Measurements from ENCODE around the gene IGF1R. TPM values are rescaled to one million over a fixed set of nuclear protein-coding genes. Genes with fewer than 3 reads are reported as not detected.

IGF1R gene
- total RNA-seq, 5 donors from 2014 or later (not counting 1 experiment from before 2014, with no cell fraction given), result 40.3 to 97.2 (median 79.4) TPM

GRCh38 chr15:98923171-98923570 is 274.8 kb downstream of the IGF1R start:
- Histone ChIP-seq H3K36me3 (ENCODE audit: control insufficient read depth in 2 of 2, extremely low read depth in 1 of 2, insufficient read depth in 1 of 2, low read length in 1 of 2) (peaks cover 24 to 28% of the 10 kb centered on the region in 2 donors), H3K27ac (ENCODE audit: low read length) (no peak overlapping the region), H3K4me1 (ENCODE audit: control insufficient read depth in 1 of 2, extremely low read depth in 1 of 2, insufficient read depth in 2 of 2, low read length in 2 of 2) (peaks cover 0 to 5% of the 10 kb centered on the region in 2 experiments), H3K9me3 (no peaks in the 10 kb centered on the region), H3K27me3 (replicated peaks in 1 of 2; ENCODE audit: control insufficient read depth in 2 of 2, extremely low read depth in 1 of 2, insufficient read depth in 2 of 2, low read length in 1 of 2) (no peaks in the 10 kb centered on the region), H3K4me3 (ENCODE audit: control insufficient read depth in 1 of 2, extremely low read depth in 1 of 2, low read length in 1 of 2) (no peak overlapping the region)
- 87% methylated on average over 12 of the region's 12 CpGs for WGBS (ENCODE audit: insufficient coverage)
- ChIA-PET CTCF (no interaction called here), POLR2A (no interaction called here)
- Mint-ChIP-seq H3K27ac (no peak overlapping the region), H3K4me3 (no peak overlapping the region), H3K36me3 (peaks cover 16% of the 10 kb centered on the region), H3K27me3 (no peaks in the 10 kb centered on the region), H3K9me3 (no peaks in the 10 kb centered on the region), H3K4me1 (peaks cover 12 to 22% (median 13%) of the 10 kb centered on the region in 3 donors)
- DNase-seq, result no peak
- no peak for ATAC-seq (replicated peaks in 1 of 4)

- peaks cover 24 to 28% of the 10 kb centered on the region in 2 donors for H3K36me3 ChIP-seq (ENCODE audit: control insufficient read depth in 2 of 2, extremely low read depth in 1 of 2, insufficient read depth in 1 of 2, low read length in 1 of 2)
- H3K36me3 Mint-ChIP-seq, result peaks cover 18% of the 10 kb centered on the region
Measured at GRCh38 chr15:98923579-98923978, 275.2 kb downstream of the IGF1R start.

GRCh38 chr15:98924401-98925049 is 276.2 kb downstream of the IGF1R start:
- 88% methylated on average over 8 of the region's 11 CpGs for WGBS (ENCODE audit: insufficient coverage)
- POLR2A ChIA-PET, result no interaction called here
- H3K4me1 Mint-ChIP-seq, result peaks cover 6 to 17% (median 9%) of the 10 kb centered on the region in 3 donors

More at GRCh38 chr15:98923579-98923978, 275.2 kb downstream of the IGF1R start:
- H3K27ac Mint-ChIP-seq, result no peak overlapping the region
- peaks cover 12 to 22% (median 13%) of the 10 kb centered on the region in 3 donors for H3K4me1 Mint-ChIP-seq
- ChIA-PET POLR2A (no interaction called here), CTCF (no interaction called here)
- H3K27me3 Mint-ChIP-seq, result no peaks in the 10 kb centered on the region
- no peak for DNase-seq
- peaks cover 0 to 5% of the 10 kb centered on the region in 2 experiments for H3K4me1 ChIP-seq (ENCODE audit: control insufficient read depth in 1 of 2, extremely low read depth in 1 of 2, insufficient read depth in 2 of 2, low read length in 2 of 2)
- ATAC-seq (replicated peaks in 1 of 4), result no peak
- WGBS (ENCODE audit: insufficient coverage), result 95% methylated on average over 4 of the region's 10 CpGs
- no peaks in the 10 kb centered on the region for H3K9me3 Mint-ChIP-seq
- H3K4me3 ChIP-seq (ENCODE audit: control insufficient read depth in 1 of 2, extremely low read depth in 1 of 2, low read length in 1 of 2), result no peak overlapping the region
- no peak overlapping the region for H3K4me3 Mint-ChIP-seq
- H3K27me3 ChIP-seq (replicated peaks in 1 of 2; ENCODE audit: control insufficient read depth in 2 of 2, extremely low read depth in 1 of 2, insufficient read depth in 2 of 2, low read length in 1 of 2), result no peaks in the 10 kb centered on the region
- H3K27ac ChIP-seq (ENCODE audit: low read length), result no peak overlapping the region
- H3K9me3 ChIP-seq, result no peaks in the 10 kb centered on the region

DNA sequence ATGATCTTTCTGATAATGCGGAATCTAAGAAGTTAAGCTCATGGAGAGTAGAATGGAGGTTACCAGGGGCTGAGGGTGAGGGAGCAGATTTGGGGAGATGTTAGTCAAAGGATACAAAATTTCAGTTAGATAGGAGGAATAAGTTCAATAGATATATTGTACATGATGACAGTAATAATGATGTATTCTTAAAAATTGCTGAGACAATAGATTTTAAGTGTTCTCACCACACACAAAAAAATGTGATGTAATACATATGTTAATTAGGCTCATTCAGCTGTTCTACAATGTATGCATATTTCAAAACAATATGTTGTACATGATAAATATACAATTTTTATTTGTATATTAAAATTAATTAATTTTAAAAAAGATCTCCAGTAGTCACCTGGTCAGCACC is 277.9 kb downstream of the IGF1R start:
- WGBS (ENCODE audit: insufficient coverage), result 100% methylated on average over 1 of the region's 1 CpG
- H3K4me1 Mint-ChIP-seq, result no peaks in the 10 kb centered on the region
- no peak overlapping the region for H3K27ac ChIP-seq (ENCODE audit: low read length)
- H3K27me3 Mint-ChIP-seq, result no peaks in the 10 kb centered on the region
- H3K4me3 ChIP-seq (ENCODE audit: control insufficient read depth in 1 of 2, extremely low read depth in 1 of 2, low read length in 1 of 2), result no peak overlapping the region
- H3K36me3 ChIP-seq (ENCODE audit: control insufficient read depth in 2 of 2, extremely low read depth in 1 of 2, insufficient read depth in 1 of 2, low read length in 1 of 2), result peaks cover 22 to 23% of the 10 kb centered on the region in 2 donors
- H3K9me3 Mint-ChIP-seq, result no peaks in the 10 kb centered on the region
- DNase-seq (no peak), ATAC-seq (replicated peaks in 1 of 4) (no peak)
- ChIA-PET POLR2A (no interaction called here), CTCF (interaction anchor here in 1 of 2 donors (0.5 kb wide), 1 partner anchor 271 kb away, joined by 3 read pairs; no protein-coding TSS in a partner anchor)
- H3K4me1 ChIP-seq (ENCODE audit: control insufficient read depth in 1 of 2, extremely low read depth in 1 of 2, insufficient read depth in 2 of 2, low read length in 2 of 2), result no peaks in the 10 kb centered on the region
- H3K9me3 ChIP-seq, result no peaks in the 10 kb centered on the region
- no peak overlapping the region for H3K4me3 Mint-ChIP-seq
- H3K27me3 ChIP-seq (replicated peaks in 1 of 2; ENCODE audit: control insufficient read depth in 2 of 2, extremely low read depth in 1 of 2, insufficient read depth in 2 of 2, low read length in 1 of 2), result no peaks in the 10 kb centered on the region
- H3K36me3 Mint-ChIP-seq, result peaks cover 30% of the 10 kb centered on the region
- no peak overlapping the region for H3K27ac Mint-ChIP-seq

More at GRCh38 chr15:98924401-98925049, 276.2 kb downstream of the IGF1R start:
- Histone ChIP-seq H3K4me1 (ENCODE audit: control insufficient read depth in 1 of 2, extremely low read depth in 1 of 2, insufficient read depth in 2 of 2, low read length in 2 of 2) (peaks cover 0 to 5% of the 10 kb centered on the region in 2 experiments), H3K36me3 (ENCODE audit: control insufficient read depth in 2 of 2, extremely low read depth in 1 of 2, insufficient read depth in 1 of 2, low read length in 1 of 2) (peaks cover 20 to 22% of the 10 kb centered on the region in 2 donors), H3K27me3 (replicated peaks in 1 of 2; ENCODE audit: control insufficient read depth in 2 of 2, extremely low read depth in 1 of 2, insufficient read depth in 2 of 2, low read length in 1 of 2) (no peaks in the 10 kb centered on the region), H3K27ac (ENCODE audit: low read length) (no peak overlapping the region), H3K4me3 (ENCODE audit: control insufficient read depth in 1 of 2, extremely low read depth in 1 of 2, low read length in 1 of 2) (no peak overlapping the region), H3K9me3 (no peaks in the 10 kb centered on the region)
- H3K36me3 Mint-ChIP-seq, result peaks cover 20% of the 10 kb centered on the region
- no peaks in the 10 kb centered on the region for H3K9me3 Mint-ChIP-seq
- H3K27me3 Mint-ChIP-seq, result no peaks in the 10 kb centered on the region
- no peak overlapping the region for H3K27ac Mint-ChIP-seq
- H3K4me3 Mint-ChIP-seq, result no peak overlapping the region
- DNase-seq (no peak), ATAC-seq (replicated peaks in 1 of 4) (no peak)
- CTCF ChIA-PET, result interaction anchor here in 1 of 2 donors (0.7 kb wide), 1 partner anchor 28 kb away, joined by 3 read pairs; no protein-coding TSS in a partner anchor

GRCh38 chr15:98927022-98927421 is 278.7 kb downstream of the IGF1R start:
- H3K36me3 Mint-ChIP-seq, result peaks cover 32% of the 10 kb centered on the region
- H3K36me3 ChIP-seq (ENCODE audit: control insufficient read depth in 2 of 2, extremely low read depth in 1 of 2, insufficient read depth in 1 of 2, low read length in 1 of 2), result peaks cover 22 to 23% of the 10 kb centered on the region in 2 donors
- CTCF ChIA-PET, result no interaction called here

DNA sequence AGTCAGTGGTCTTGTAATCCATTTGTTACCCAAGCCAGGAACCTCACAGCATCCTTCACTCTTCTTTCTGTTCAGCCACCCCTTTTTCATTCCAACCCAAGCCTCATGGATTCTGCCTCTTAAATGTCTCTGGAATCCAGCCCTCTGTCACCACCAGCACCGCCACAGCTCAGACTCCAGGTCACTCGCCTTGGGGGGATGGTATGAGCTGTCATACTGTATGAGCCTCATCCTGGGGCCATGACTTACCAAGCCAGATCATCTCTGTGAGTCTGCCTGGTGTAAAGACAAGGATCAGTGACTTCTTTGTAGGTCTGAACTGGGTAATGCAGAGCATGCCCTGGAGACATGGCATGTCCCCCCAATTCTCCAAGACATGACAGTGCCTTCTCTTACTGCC is 279.7 kb downstream of the IGF1R start:
- H3K27ac ChIP-seq (ENCODE audit: low read length), result no peak overlapping the region
- H3K9me3 ChIP-seq, result no peaks in the 10 kb centered on the region
- no peaks in the 10 kb centered on the region for H3K4me1 ChIP-seq (ENCODE audit: control insufficient read depth in 1 of 2, extremely low read depth in 1 of 2, insufficient read depth in 2 of 2, low read length in 2 of 2)
- no peaks in the 10 kb centered on the region for H3K27me3 ChIP-seq (replicated peaks in 1 of 2; ENCODE audit: control insufficient read depth in 2 of 2, extremely low read depth in 1 of 2, insufficient read depth in 2 of 2, low read length in 1 of 2)
- no peaks in the 10 kb centered on the region for H3K4me1 Mint-ChIP-seq
- no peaks in the 10 kb centered on the region for H3K9me3 Mint-ChIP-seq
- H3K27ac Mint-ChIP-seq, result no peak overlapping the region
- H3K4me3 ChIP-seq (ENCODE audit: control insufficient read depth in 1 of 2, extremely low read depth in 1 of 2, low read length in 1 of 2), result no peak overlapping the region
- H3K4me3 Mint-ChIP-seq, result no peak overlapping the region
- no peaks in the 10 kb centered on the region for H3K27me3 Mint-ChIP-seq
- ChIA-PET CTCF (no interaction called here), POLR2A (no interaction called here)
- no peak for DNase-seq
- H3K36me3 Mint-ChIP-seq, result peaks cover 32% of the 10 kb centered on the region
- ATAC-seq (replicated peaks in 1 of 4), result no peak
- no CpG with 5 or more reads among the region's 2 CpGs for WGBS (ENCODE audit: insufficient coverage)
- peaks cover 16 to 17% of the 10 kb centered on the region in 2 donors for H3K36me3 ChIP-seq (ENCODE audit: control insufficient read depth in 2 of 2, extremely low read depth in 1 of 2, insufficient read depth in 1 of 2, low read length in 1 of 2)

More at GRCh38 chr15:98927022-98927421, 278.7 kb downstream of the IGF1R start:
- Histone ChIP-seq H3K4me1 (ENCODE audit: control insufficient read depth in 1 of 2, extremely low read depth in 1 of 2, insufficient read depth in 2 of 2, low read length in 2 of 2) (no peaks in the 10 kb centered on the region), H3K9me3 (no peaks in the 10 kb centered on the region), H3K27ac (ENCODE audit: low read length) (no peak overlapping the region), H3K27me3 (replicated peaks in 1 of 2; ENCODE audit: control insufficient read depth in 2 of 2, extremely low read depth in 1 of 2, insufficient read depth in 2 of 2, low read length in 1 of 2) (no peaks in the 10 kb centered on the region), H3K4me3 (ENCODE audit: control insufficient read depth in 1 of 2, extremely low read depth in 1 of 2, low read length in 1 of 2) (no peak overlapping the region)
- no peak overlapping the region for H3K4me3 Mint-ChIP-seq
- WGBS (ENCODE audit: insufficient coverage), result no CpG with 5 or more reads among the region's 3 CpGs
- H3K27ac Mint-ChIP-seq, result no peak overlapping the region
- H3K9me3 Mint-ChIP-seq, result no peaks in the 10 kb centered on the region
- no peak for DNase-seq
- ATAC-seq (replicated peaks in 1 of 4), result no peak
- POLR2A ChIA-PET, result no interaction called here
- no peaks in the 10 kb centered on the region for H3K27me3 Mint-ChIP-seq
- no peaks in the 10 kb centered on the region for H3K4me1 Mint-ChIP-seq
